Thoracic aorta (tissue), 2 donors: ENCODE data around the gene SLC26A1. TPM values are rescaled to one million over a fixed set of nuclear protein-coding genes. Genes with fewer than 3 reads are reported as not detected.

ENCODE experiments used
- ATAC-seq: fragments of 150-250 bp; one replicate; pipeline ENCODE4 v1.8.0; 2017; ENCODE audit warnings: low read depth; ENCODE audit not compliant: insufficient number of reproducible peaks, low FRiP score
- DNase-seq: peaks from one replicate; pipeline ENCODE4 v3.0.0-alpha.2; 2020; ENCODE audit warnings: low spot score
- H3K27ac ChIP-seq, 2 donors: fragments of 200-600 bp; sonication (generic); 1 replicate in 1 of 2; 2 replicates in 1 of 2; pipeline ENCODE4 v1.5.1; 2016; ENCODE audit warnings: mild to moderate bottlenecking in 2 of 2, moderate library complexity in 2 of 2
- H3K27me3 ChIP-seq: fragments of 200-600 bp; sonication (generic); replicated peaks from 2 replicates; pipeline ENCODE4 v1.6.0; 2016; ENCODE audit warnings: mild to moderate bottlenecking; ENCODE audit not compliant: insufficient read depth
- H3K36me3 ChIP-seq: fragments of 200-600 bp; sonication (generic); one replicate; pipeline ENCODE4 v1.5.1; 2016
- H3K4me1 ChIP-seq, 2 donors: fragments of 200-600 bp; sonication (generic); 1 replicate in 1 of 2; 2 replicates in 1 of 2; pipeline versions ENCODE4 v1.5.1 to v1.6.0; 2016; ENCODE audit warnings: low read depth in 2 of 2, mild to moderate bottlenecking in 1 of 2; ENCODE audit not compliant: control insufficient read depth in 1 of 2
- H3K4me3 ChIP-seq: fragments of 200-600 bp; sonication (generic); 2 replicates; pipeline ENCODE4 v1.5.1; 2016; ENCODE audit warnings: mild to moderate bottlenecking
- H3K9me3 ChIP-seq: fragments of 200-600 bp; sonication (generic); 2 replicates; pipeline ENCODE4 v1.5.1; 2016
- CTCF ChIP-seq: fragments of 200-600 bp; sonication (generic); IDR thresholded peaks from one replicate; pipeline ENCODE4 v1.5.1; 2019; ENCODE audit warnings: antibody characterized with exemption
- total RNA-seq, 2 donors: library from RNA; depleted of rRNA; stranded (reverse); fragments of >200 nt; gene quantifications; one replicate each; pipeline versions ENCODE4 v1.1.0 to v1.2.3, GENCODE V29; 2016

The SLC26A1 gene
- total RNA-seq, 2 donors from 2014 or later = not detected

DNA sequence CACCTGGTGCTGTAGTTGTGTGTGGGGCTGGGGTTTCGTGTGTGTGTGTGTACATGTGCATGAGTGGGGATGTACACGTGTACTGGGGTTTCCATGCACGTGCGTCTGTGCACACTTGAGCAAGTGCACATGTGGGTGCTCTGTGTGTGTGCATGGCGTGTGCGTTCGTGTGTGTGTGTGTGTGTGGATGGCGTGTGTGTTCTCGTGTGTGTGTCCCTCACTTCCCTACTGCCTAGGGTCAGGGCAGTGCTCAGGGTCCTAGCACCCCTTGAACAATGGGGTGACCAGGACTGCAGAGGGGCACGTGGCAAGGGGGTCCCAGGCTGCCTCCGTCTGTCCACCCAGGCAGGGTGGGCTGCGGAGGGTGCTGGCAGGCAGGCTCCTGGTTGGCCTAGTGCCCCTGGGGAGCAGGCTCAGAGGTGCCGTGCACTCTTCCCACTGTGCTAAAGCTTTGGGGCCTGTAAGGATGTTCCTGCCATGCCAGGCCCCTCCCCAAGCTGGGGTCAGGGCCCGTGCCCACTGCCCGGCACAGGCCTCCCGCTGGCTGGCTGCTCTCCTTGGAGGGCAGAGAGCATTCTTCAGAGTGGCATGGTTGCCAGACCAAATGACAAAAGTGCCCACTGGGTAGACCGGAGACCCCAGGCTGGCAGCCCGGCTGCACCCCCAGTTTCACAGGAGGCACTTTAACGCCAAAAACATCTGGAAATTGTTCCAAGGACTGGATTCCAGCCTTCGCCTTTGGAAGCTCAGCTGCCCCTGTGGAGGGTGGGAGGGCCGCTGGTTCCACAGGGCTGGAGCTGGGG lies 47.3 kb upstream of the SLC26A1 start:
- H3K4me3 ChIP-seq = no peak overlapping the region
- no peak for ATAC-seq
- H3K36me3 ChIP-seq = no peaks in the 10 kb centered on the region
- no peaks in the 10 kb centered on the region for H3K27me3 ChIP-seq
- peak overlapping the region; percentile 85 to 94 for H3K27ac ChIP-seq
- no peak for TF ChIP-seq CTCF
- no peak for DNase-seq
- no peaks in the 10 kb centered on the region for H3K9me3 ChIP-seq
- H3K4me1 ChIP-seq = peaks cover 60 to 86% of the 10 kb centered on the region in 2 donors

GRCh38 chr4:1039493-1040343 lies 46.5 kb upstream of the SLC26A1 start:
- Histone ChIP-seq H3K36me3 (no peaks in the 10 kb centered on the region), H3K27me3 (no peaks in the 10 kb centered on the region), H3K27ac (peak overlapping the region; percentile 85 to 94), H3K9me3 (no peaks in the 10 kb centered on the region), H3K4me1 (peaks cover 63 to 86% of the 10 kb centered on the region in 2 donors), H3K4me3 (no peak overlapping the region)
- DNase-seq = no peak
- no peak for ATAC-seq
- no peak for TF ChIP-seq CTCF

DNA sequence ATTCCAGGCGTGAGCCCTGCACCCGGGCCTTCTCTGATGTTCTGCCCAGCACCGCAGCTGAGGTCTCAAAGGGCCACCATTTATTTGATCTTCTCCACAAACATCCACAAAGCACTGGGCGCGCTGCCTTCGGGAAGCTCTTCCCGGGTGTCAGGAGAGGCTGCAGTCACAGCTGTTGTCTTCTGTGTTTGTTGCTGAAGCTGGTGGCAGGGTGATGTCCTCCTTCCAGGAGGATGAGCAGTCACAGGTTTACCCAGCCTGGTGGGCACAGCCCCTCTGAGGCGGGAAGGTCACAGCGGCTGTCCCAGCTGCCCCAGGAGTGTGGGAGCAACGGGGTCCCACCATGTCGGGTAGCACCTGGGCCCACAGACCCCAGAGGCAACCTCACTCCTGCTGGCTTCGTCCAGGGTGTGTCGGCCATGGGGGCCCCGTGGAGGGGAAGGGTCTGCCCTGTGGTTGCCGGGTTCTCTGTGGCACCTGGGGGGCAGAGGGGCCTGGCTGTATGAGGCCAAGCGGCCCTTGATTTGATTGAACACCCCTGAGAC lies 45.8 kb upstream of the SLC26A1 start:
- no peak overlapping the region for H3K4me3 ChIP-seq
- peak overlapping the region; percentile 85 to 94 for H3K27ac ChIP-seq
- no peaks in the 10 kb centered on the region for H3K27me3 ChIP-seq
- ATAC-seq (no peak), DNase-seq (no peak)
- peaks cover 61 to 86% of the 10 kb centered on the region in 2 donors for H3K4me1 ChIP-seq
- no peak for TF ChIP-seq CTCF
- H3K9me3 ChIP-seq = no peaks in the 10 kb centered on the region
- no peaks in the 10 kb centered on the region for H3K36me3 ChIP-seq

GRCh38 chr4:1036976-1037810 lies 44.0 kb upstream of the SLC26A1 start:
- Histone ChIP-seq H3K9me3 (no peaks in the 10 kb centered on the region), H3K36me3 (no peaks in the 10 kb centered on the region), H3K27ac (peak overlapping the region; percentile 68 to 85), H3K4me1 (peaks cover 66 to 91% of the 10 kb centered on the region in 2 donors), H3K4me3 (no peak overlapping the region), H3K27me3 (no peaks in the 10 kb centered on the region)
- no peak for DNase-seq
- TF ChIP-seq CTCF = no peak
- ATAC-seq = no peak
